T-helper 9 cell (primary cell): ENCODE results near the gene GOLGA8O.
"Not testable (repeated sequence)": the region's sequence is repeated elsewhere in the genome, so short reads cannot be mapped to it uniquely, and the experiment has no call there.

ENCODE experiments used
- DNase-seq: peaks from one replicate; pipeline ENCODE4 v3.0.0-alpha.2; 2020
- total RNA-seq, 2 donors: gene quantifications; one replicate each; lab custom pipeline; 2026; lab: John Stamatoyannopoulos, UW

Gene GOLGA8O
- total RNA-seq: 0.07 to 0.24 reads per million in 2 donors

- not testable (repeated sequence) for DNase-seq
Observed at GRCh38 chr15:32455534-32455933, at the start of gene GOLGA8O. GOLGA8O (minus strand) TSS chr15:32455634; CDS start chr15:32455536, 98 bp downstream.

- DNase-seq: not testable (repeated sequence)
Observed at GRCh38 chr15:32504152-32504811, 48.8 kb upstream of the GOLGA8O start.

GRCh38 chr15:32502946-32503345 lies 47.5 kb upstream of the GOLGA8O start:
- DNase-seq: not testable (repeated sequence)

- DNase-seq: not testable (repeated sequence)
Observed at GRCh38 chr15:32492768-32493167, 37.3 kb upstream of the GOLGA8O start.

GRCh38 chr15:32486474-32486873 lies 31.0 kb upstream of the GOLGA8O start:
- DNase-seq: not testable (repeated sequence)

GRCh38 chr15:32483377-32483776 lies 27.9 kb upstream of the GOLGA8O start:
- DNase-seq: not testable (repeated sequence)

- not testable (repeated sequence) for DNase-seq
Observed at GRCh38 chr15:32481683-32482082, 26.2 kb upstream of the GOLGA8O start.

- DNase-seq: not testable (repeated sequence)
Observed at GRCh38 chr15:32468076-32468475, 12.6 kb upstream of the GOLGA8O start.

GRCh38 chr15:32440445-32440977 lies 14.9 kb downstream of the GOLGA8O start:
- not testable (repeated sequence) for DNase-seq

- DNase-seq: not testable (repeated sequence)
Observed at GRCh38 chr15:32434102-32434963, 21.1 kb downstream of the GOLGA8O start.

GRCh38 chr15:32427635-32428034 lies 27.8 kb downstream of the GOLGA8O start:
- DNase-seq: not testable (repeated sequence)

GRCh38 chr15:32426511-32426910 lies 28.9 kb downstream of the GOLGA8O start:
- not testable (repeated sequence) for DNase-seq

- DNase-seq: not testable (repeated sequence)
Observed at GRCh38 chr15:32407903-32408302, 47.5 kb downstream of the GOLGA8O start.

- not testable (repeated sequence) for DNase-seq
Observed at GRCh38 chr15:32403192-32403591, 52.2 kb downstream of the GOLGA8O start, which contains the start of gene GOLGA8K. GOLGA8K (minus strand) TSS chr15:32403292; CDS start chr15:32403194, 98 bp downstream.

- not testable (repeated sequence) for DNase-seq
Observed at GRCh38 chr15:32396522-32396921, 58.9 kb downstream of the GOLGA8O start.
